Mucosa of stomach (tissue), 1 donor: ENCODE data around the gene KRT2.

ENCODE experiments used
- H3K27me3 ChIP-seq: one replicate; pipeline ENCODE4 v1.7.0; 2013; ENCODE audit warnings: mild to moderate bottlenecking, low read length; ENCODE audit not compliant: control insufficient read depth, insufficient read depth
- H3K36me3 ChIP-seq: one replicate; pipeline ENCODE4 v1.7.0; 2013; ENCODE audit warnings: low read length; ENCODE audit not compliant: control insufficient read depth, insufficient read depth
- H3K4me1 ChIP-seq: one replicate; pipeline ENCODE4 v1.7.0; 2013; ENCODE audit warnings: mild to moderate bottlenecking, low read length; ENCODE audit not compliant: control insufficient read depth, insufficient read depth
- H3K4me3 ChIP-seq: one replicate; pipeline ENCODE4 v1.7.0; 2013; ENCODE audit warnings: low read length
- H3K9ac ChIP-seq: one replicate; pipeline ENCODE4 v1.7.0; 2013; ENCODE audit warnings: mild to moderate bottlenecking, low read length, moderate library complexity
- H3K9me3 ChIP-seq: one replicate; pipeline ENCODE4 v1.7.0; 2013; ENCODE audit warnings: mild to moderate bottlenecking, low read length, moderate library complexity; ENCODE audit not compliant: control insufficient read depth
- donor health status: Pancreatic carcinoma.

KRT2 gene

GRCh38 chr12:52660934-52661499 lies 9.0 kb upstream of the KRT2 start:
- Histone ChIP-seq H3K4me3 (no peak overlapping the region), H3K36me3 (no peaks in the 10 kb centered on the region), H3K9ac (no peak overlapping the region), H3K9me3 (no peaks in the 10 kb centered on the region), H3K4me1 (no peaks in the 10 kb centered on the region), H3K27me3 (peaks cover 16% of the 10 kb centered on the region)

GRCh38 chr12:52659951-52660350 lies 7.9 kb upstream of the KRT2 start:
- Histone ChIP-seq H3K4me1 (no peaks in the 10 kb centered on the region), H3K4me3 (no peak overlapping the region), H3K27me3 (peaks cover 17% of the 10 kb centered on the region), H3K36me3 (no peaks in the 10 kb centered on the region), H3K9me3 (no peaks in the 10 kb centered on the region), H3K9ac (no peak overlapping the region)

- H3K4me1 ChIP-seq, result no peaks in the 10 kb centered on the region
- no peak overlapping the region for H3K9ac ChIP-seq
- H3K9me3 ChIP-seq, result no peaks in the 10 kb centered on the region
- no peak overlapping the region for H3K4me3 ChIP-seq
- no peaks in the 10 kb centered on the region for H3K36me3 ChIP-seq
- H3K27me3 ChIP-seq, result peaks cover 15% of the 10 kb centered on the region
These were observed 7.4 kb upstream of the KRT2 start for GRCh38 chr12:52659395-52659794.

GRCh38 chr12:52658196-52658595 lies 6.2 kb upstream of the KRT2 start:
- Histone ChIP-seq H3K4me3 (no peak overlapping the region), H3K36me3 (no peaks in the 10 kb centered on the region), H3K9me3 (no peaks in the 10 kb centered on the region), H3K9ac (no peak overlapping the region), H3K27me3 (peaks cover 15% of the 10 kb centered on the region), H3K4me1 (no peaks in the 10 kb centered on the region)

GRCh38 chr12:52657250-52657902 lies 5.4 kb upstream of the KRT2 start:
- Histone ChIP-seq H3K9me3 (no peaks in the 10 kb centered on the region), H3K4me1 (no peaks in the 10 kb centered on the region), H3K36me3 (no peaks in the 10 kb centered on the region), H3K9ac (no peak overlapping the region), H3K4me3 (no peak overlapping the region), H3K27me3 (peaks cover 15% of the 10 kb centered on the region)

GRCh38 chr12:52656616-52657015 lies 4.6 kb upstream of the KRT2 start:
- Histone ChIP-seq H3K4me3 (no peak overlapping the region), H3K9ac (no peak overlapping the region), H3K9me3 (no peaks in the 10 kb centered on the region), H3K27me3 (peaks cover 19% of the 10 kb centered on the region), H3K36me3 (no peaks in the 10 kb centered on the region), H3K4me1 (no peaks in the 10 kb centered on the region)

GRCh38 chr12:52655720-52656124 lies 3.7 kb upstream of the KRT2 start:
- Histone ChIP-seq H3K27me3 (peaks cover 19% of the 10 kb centered on the region), H3K36me3 (no peaks in the 10 kb centered on the region), H3K4me3 (no peak overlapping the region), H3K4me1 (no peaks in the 10 kb centered on the region), H3K9ac (no peak overlapping the region), H3K9me3 (no peaks in the 10 kb centered on the region)

- Histone ChIP-seq H3K27me3 (peaks cover 19% of the 10 kb centered on the region), H3K9ac (no peak overlapping the region), H3K9me3 (no peaks in the 10 kb centered on the region), H3K4me3 (no peak overlapping the region), H3K36me3 (no peaks in the 10 kb centered on the region), H3K4me1 (no peaks in the 10 kb centered on the region)
These were observed 3.2 kb upstream of the KRT2 start for GRCh38 chr12:52655251-52655650.

- H3K36me3 ChIP-seq, result no peaks in the 10 kb centered on the region
- H3K4me3 ChIP-seq, result no peak overlapping the region
- peaks cover 4% of the 10 kb centered on the region for H3K27me3 ChIP-seq
- H3K9ac ChIP-seq, result no peak overlapping the region
- no peaks in the 10 kb centered on the region for H3K9me3 ChIP-seq
- H3K4me1 ChIP-seq, result peaks cover 12% of the 10 kb centered on the region
These were observed 1.4 kb downstream of the KRT2 start for GRCh38 chr12:52650520-52651081.

GRCh38 chr12:52649066-52649465 lies 2.9 kb downstream of the KRT2 start:
- H3K36me3 ChIP-seq, result no peaks in the 10 kb centered on the region

GRCh38 chr12:52648012-52648550 lies 3.9 kb downstream of the KRT2 start:
- H3K9me3 ChIP-seq, result no peaks in the 10 kb centered on the region
- H3K4me3 ChIP-seq, result no peak overlapping the region
- no peak overlapping the region for H3K9ac ChIP-seq
- peaks cover 21% of the 10 kb centered on the region for H3K4me1 ChIP-seq
- H3K27me3 ChIP-seq, result peaks cover 4% of the 10 kb centered on the region
- no peaks in the 10 kb centered on the region for H3K36me3 ChIP-seq

More at GRCh38 chr12:52649066-52649465, 2.9 kb downstream of the KRT2 start:
- peaks cover 21% of the 10 kb centered on the region for H3K4me1 ChIP-seq
- H3K9me3 ChIP-seq, result no peaks in the 10 kb centered on the region
- H3K9ac ChIP-seq, result no peak overlapping the region
- no peak overlapping the region for H3K4me3 ChIP-seq
- H3K27me3 ChIP-seq, result peaks cover 4% of the 10 kb centered on the region

- Histone ChIP-seq H3K4me1 (peaks cover 21% of the 10 kb centered on the region), H3K36me3 (no peaks in the 10 kb centered on the region), H3K9me3 (no peaks in the 10 kb centered on the region), H3K4me3 (no peak overlapping the region), H3K9ac (no peak overlapping the region), H3K27me3 (peaks cover 4% of the 10 kb centered on the region)
These were observed 4.4 kb downstream of the KRT2 start for GRCh38 chr12:52647601-52648000.
